Activated naive CD8-positive, alpha-beta T cell treated with anti-CD3 and anti-CD28 coated beads, Interleukin-2, amount 50 U/mL, for 24 hours (primary cell): ENCODE results near the gene SMAD7.

Source experiments
- ATAC-seq: fragments of 150-1000 bp; cut with Tn5 transposase; one replicate; pipeline ENCODE4 v1.10.0; 2021
- DNase-seq: peaks from one replicate; pipeline ENCODE4 v3.0.0; 2021
- H3K27ac Mint-ChIP-seq: one replicate; pipeline ENCODE4 v1.8.0; 2021; ENCODE audit warnings: mild to moderate bottlenecking, mixed read lengths
- H3K27me3 Mint-ChIP-seq: one replicate; pipeline ENCODE4 v1.8.0; 2021; ENCODE audit warnings: mixed read lengths
- H3K36me3 Mint-ChIP-seq: one replicate; pipeline ENCODE4 v1.8.0; 2021; ENCODE audit warnings: low read depth, mixed read lengths
- H3K4me1 Mint-ChIP-seq: one replicate; pipeline ENCODE4 v1.8.0; 2021; ENCODE audit warnings: mixed read lengths
- H3K4me3 Mint-ChIP-seq: one replicate; pipeline ENCODE4 v1.8.0; 2021; ENCODE audit warnings: mild to moderate bottlenecking, moderate library complexity, mixed read lengths
- H3K9me3 Mint-ChIP-seq: one replicate; pipeline ENCODE4 v1.8.0; 2021; ENCODE audit warnings: mixed read lengths

The SMAD7 gene

DNA sequence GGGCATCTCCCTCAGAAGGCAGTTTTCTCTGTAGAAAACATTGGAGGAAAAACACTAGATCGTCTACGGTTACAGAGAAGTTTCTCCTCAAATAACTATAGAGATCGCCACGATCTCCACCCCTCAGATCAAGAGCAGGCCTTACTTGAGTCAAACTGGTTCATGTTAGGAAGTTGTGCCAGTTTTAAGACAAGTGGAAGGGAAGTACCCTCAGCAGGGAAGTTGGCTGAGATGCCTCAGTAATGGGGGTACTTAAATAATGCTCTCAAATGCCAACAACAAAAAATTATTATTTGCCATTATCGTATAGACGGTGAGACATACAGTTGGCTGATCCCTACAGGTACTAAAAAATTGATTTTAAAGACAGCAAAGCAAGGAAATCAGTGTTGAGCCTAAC is 8.2 kb upstream of the SMAD7 start:
- no peaks in the 10 kb centered on the region for H3K9me3 Mint-ChIP-seq
- H3K27ac Mint-ChIP-seq, result no peak overlapping the region
- DNase-seq, result no peak
- H3K4me1 Mint-ChIP-seq, result peaks cover 22% of the 10 kb centered on the region
- peaks cover 4% of the 10 kb centered on the region for H3K27me3 Mint-ChIP-seq
- no peaks in the 10 kb centered on the region for H3K36me3 Mint-ChIP-seq
- ATAC-seq, result no peak
- H3K4me3 Mint-ChIP-seq, result no peak overlapping the region

DNA sequence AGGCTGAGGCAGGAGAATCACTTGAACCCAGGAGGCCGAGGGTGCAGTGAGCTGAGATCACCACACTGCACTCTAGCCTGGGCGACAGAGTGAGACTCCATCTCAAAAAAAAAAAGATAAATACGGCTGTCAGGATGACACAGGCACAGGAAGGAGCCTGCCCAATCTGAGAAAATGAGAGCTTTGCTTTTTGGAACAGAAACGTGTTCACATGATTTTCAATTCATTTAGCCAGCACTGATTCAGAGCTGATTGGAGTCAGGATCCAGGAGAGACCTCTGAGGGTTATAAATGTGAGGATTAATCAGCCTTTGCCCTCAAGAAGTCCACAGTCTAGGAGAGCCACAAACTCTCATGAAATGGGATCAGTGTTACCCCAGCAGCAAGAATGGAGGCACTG is 6.9 kb upstream of the SMAD7 start:
- H3K27ac Mint-ChIP-seq, result no peak overlapping the region
- ATAC-seq (no peak), DNase-seq (no peak)
- no peaks in the 10 kb centered on the region for H3K9me3 Mint-ChIP-seq
- peaks cover 19% of the 10 kb centered on the region for H3K4me1 Mint-ChIP-seq
- H3K36me3 Mint-ChIP-seq, result no peaks in the 10 kb centered on the region
- no peak overlapping the region for H3K4me3 Mint-ChIP-seq
- peaks cover 6% of the 10 kb centered on the region for H3K27me3 Mint-ChIP-seq

DNA sequence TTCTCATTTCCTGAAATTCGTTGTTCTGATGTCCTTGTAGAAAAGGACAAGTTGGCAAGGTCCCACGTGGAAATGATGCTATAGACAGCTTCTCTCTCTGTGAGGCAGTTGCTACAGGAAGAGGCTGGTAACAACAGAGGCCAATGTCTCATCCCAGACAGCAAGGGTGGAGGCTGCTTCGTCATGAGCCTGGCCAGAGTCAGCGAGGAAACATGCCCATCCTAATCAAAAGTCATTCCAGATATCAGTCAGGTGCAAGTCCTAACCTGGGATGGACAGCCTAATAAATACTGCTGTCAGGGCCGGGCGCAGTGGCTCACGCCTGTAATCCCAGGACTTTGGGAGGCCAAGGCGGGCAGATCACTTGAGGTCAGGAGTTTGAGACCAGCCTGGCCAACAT is 6.4 kb upstream of the SMAD7 start:
- no peaks in the 10 kb centered on the region for H3K36me3 Mint-ChIP-seq
- no peaks in the 10 kb centered on the region for H3K9me3 Mint-ChIP-seq
- DNase-seq (no peak), ATAC-seq (no peak)
- peaks cover 22% of the 10 kb centered on the region for H3K4me1 Mint-ChIP-seq
- H3K4me3 Mint-ChIP-seq, result no peak overlapping the region
- peaks cover 2% of the 10 kb centered on the region for H3K27me3 Mint-ChIP-seq
- H3K27ac Mint-ChIP-seq, result no peak overlapping the region

DNA sequence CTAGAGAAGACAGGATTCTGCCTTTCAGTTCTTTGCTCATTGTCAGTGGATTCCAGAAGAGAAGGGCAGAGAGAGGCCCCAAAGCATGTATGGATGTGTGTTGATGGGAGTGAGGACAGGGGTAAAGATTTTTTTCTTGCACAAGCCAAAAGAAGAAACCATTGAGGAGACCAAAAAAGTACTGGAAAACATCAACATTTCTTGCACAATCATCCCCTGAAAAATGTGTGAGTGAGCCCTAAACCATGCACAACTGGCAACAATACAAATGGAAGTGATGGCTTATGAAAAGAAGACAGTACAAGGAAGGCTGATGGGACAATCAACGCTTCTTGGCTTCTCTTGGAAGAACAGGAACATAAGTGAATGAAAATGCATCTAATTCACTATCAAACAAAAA is 5.6 kb upstream of the SMAD7 start:
- peaks cover 2% of the 10 kb centered on the region for H3K27me3 Mint-ChIP-seq
- H3K4me3 Mint-ChIP-seq, result no peak overlapping the region
- no peaks in the 10 kb centered on the region for H3K36me3 Mint-ChIP-seq
- DNase-seq (no peak), ATAC-seq (no peak)
- peaks cover 23% of the 10 kb centered on the region for H3K4me1 Mint-ChIP-seq
- no peak overlapping the region for H3K27ac Mint-ChIP-seq
- no peaks in the 10 kb centered on the region for H3K9me3 Mint-ChIP-seq

DNA sequence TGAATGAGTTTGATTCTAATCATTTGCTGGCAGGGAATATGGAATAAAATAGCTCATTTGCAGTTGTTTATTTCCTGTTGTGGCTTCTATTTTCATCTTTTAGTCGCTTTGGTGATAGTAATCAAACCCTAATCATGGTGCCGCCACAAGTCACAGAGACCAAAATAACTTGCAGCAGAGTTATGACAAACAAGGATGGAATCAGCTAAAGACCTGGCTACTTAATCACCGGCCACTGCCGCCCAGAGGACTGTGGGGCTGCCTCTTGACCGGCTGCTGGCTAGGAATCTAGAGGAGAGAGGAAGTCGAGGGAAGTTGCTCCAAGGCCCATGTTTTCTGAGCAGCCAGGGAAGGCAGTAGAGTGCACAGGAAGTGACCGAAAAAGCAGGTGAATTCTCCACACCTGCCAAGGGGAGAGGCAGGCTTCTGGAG is 5.1 kb upstream of the SMAD7 start:
- Mint-ChIP-seq H3K4me1 (peaks cover 25% of the 10 kb centered on the region), H3K9me3 (no peaks in the 10 kb centered on the region), H3K4me3 (no peak overlapping the region), H3K27me3 (peaks cover 2% of the 10 kb centered on the region), H3K36me3 (no peaks in the 10 kb centered on the region), H3K27ac (no peak overlapping the region)
- ATAC-seq (no peak), DNase-seq (no peak)

DNA sequence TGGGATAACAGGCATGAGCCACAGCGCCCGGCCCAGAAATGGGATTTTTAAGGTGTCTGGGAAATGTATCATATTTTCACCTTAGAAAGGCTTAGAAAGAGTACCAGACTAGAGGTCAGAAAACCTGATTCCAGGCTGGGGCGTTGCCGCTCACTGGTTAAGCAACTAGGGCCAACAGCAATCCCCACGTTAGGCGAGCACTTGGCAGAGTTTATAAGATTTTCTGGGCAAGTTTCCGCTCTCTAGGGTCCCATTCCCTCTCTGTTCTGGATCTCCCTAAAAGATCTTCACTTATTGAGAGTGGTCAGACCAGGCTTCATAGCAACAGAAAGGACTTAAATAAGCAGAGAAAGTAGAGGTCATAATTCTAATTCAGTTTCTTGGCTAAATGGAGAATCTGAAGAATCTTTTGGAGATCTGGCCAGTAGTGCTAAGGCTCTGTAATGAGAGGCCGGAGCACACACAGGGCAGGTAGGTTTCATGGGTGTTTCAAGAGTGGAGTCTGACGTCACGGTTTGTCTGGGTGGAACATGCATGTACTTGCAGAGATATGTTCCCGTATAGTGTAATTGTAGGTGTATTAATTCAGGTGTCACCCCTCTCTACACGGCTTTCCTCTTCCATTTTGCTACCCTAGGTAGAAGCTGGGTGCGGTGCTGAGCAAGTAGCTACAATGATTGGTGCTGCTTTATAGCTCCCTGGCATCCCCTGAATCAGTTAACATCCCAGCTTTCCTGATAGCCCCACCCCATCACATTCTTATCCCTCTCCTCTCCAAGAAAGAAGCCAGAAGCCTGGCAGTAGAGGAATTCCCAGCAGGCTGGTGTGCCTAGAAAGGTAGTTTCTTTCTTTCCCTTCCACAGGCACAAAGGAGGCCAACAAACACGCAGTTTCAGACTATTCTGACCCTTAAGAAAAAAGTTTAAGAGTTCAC is 4.4 kb upstream of the SMAD7 start:
- no peak for DNase-seq
- H3K4me3 Mint-ChIP-seq, result no peak overlapping the region
- peaks cover 2% of the 10 kb centered on the region for H3K27me3 Mint-ChIP-seq
- no peaks in the 10 kb centered on the region for H3K36me3 Mint-ChIP-seq
- H3K4me1 Mint-ChIP-seq, result peaks cover 25% of the 10 kb centered on the region
- ATAC-seq, result no peak
- H3K27ac Mint-ChIP-seq, result no peak overlapping the region
- no peaks in the 10 kb centered on the region for H3K9me3 Mint-ChIP-seq

DNA sequence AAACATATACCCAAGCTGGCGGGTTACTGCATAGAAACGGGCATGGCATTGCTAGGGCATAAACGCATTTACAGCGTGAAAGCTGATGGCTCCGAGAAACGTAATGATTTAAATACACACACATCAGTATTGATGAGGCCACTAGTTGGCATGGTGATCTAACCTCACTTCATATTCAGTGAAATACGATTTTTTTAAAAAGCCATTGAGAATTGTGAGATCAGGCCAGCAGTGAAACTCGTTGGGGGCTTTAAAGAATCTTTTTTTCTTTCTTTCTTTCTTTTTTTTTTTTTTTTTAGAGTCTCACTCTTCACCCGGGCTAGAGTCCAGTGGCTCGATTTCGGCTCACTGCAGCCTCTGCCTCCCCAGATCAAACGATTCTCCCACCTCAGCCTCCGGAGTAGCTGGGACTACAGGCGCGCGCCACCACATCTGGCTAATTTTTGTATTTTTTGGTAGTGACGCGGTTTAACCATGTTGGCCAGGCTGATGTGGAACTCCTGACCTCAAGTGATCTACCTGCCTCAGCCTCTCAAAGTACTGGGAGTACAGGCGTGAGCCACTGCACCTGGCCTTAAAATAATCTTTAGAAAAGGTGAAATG is 2.4 kb upstream of the SMAD7 start:
- no peak overlapping the region for H3K27ac Mint-ChIP-seq

DNA sequence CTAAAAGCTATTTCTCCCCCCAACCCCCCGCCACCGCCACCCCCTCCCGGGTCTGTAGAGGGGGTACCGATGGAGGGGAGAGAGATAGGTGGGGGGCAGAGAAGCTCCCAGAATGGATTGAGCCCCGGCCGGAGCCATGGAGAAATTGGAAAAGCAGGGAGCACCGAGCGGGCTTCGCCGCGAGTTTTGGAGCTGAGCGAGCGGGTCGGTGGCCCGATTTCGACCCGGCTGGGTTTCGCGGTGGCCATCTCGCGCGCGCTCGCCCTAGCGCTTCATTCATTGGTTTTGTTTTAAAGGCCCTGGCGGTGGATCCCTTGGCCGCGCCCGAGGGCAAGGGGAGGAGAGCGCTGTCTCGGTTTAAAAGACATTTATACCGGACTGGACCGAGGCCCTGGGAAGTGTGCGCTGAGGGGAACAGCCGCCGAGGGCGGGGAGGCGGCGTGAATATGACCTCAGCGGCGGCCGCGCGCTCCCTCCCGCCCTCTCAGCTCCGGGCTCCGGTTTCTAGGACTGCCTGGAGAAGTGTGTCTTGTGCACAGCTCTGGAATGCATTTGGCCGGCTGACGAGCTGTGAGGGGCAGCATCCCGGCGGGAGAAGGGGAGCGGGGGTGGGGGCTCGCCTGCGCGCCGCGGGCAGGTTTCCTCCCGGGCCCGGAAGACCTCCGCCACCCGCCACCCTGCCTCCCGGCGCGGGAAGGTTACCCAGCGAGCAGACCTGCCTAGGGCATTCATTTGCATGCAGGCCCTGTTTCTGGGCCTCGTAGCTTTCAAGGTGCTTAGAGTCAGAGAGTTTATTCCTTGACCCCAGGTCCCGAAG is 1.7 kb upstream of the SMAD7 start:
- no peaks in the 10 kb centered on the region for H3K9me3 Mint-ChIP-seq
- H3K4me1 Mint-ChIP-seq, result peaks cover 36% of the 10 kb centered on the region
- peak; percentile 57 for DNase-seq
- peak overlapping the region; percentile 78 for H3K27ac Mint-ChIP-seq
- H3K27me3 Mint-ChIP-seq, result peaks cover 5% of the 10 kb centered on the region
- peak; percentile 30 for ATAC-seq
- peaks cover 16% of the 10 kb centered on the region for H3K36me3 Mint-ChIP-seq
- H3K4me3 Mint-ChIP-seq, result peak overlapping the region; percentile 80

More for the DNA sequence above, 2.4 kb upstream of the SMAD7 start:
- Mint-ChIP-seq H3K27me3 (peaks cover 2% of the 10 kb centered on the region), H3K4me1 (peaks cover 28% of the 10 kb centered on the region), H3K36me3 (peaks cover 10% of the 10 kb centered on the region), H3K9me3 (no peaks in the 10 kb centered on the region), H3K4me3 (peak overlapping the region; percentile 80)
- DNase-seq, result no peak
- no peak for ATAC-seq

DNA sequence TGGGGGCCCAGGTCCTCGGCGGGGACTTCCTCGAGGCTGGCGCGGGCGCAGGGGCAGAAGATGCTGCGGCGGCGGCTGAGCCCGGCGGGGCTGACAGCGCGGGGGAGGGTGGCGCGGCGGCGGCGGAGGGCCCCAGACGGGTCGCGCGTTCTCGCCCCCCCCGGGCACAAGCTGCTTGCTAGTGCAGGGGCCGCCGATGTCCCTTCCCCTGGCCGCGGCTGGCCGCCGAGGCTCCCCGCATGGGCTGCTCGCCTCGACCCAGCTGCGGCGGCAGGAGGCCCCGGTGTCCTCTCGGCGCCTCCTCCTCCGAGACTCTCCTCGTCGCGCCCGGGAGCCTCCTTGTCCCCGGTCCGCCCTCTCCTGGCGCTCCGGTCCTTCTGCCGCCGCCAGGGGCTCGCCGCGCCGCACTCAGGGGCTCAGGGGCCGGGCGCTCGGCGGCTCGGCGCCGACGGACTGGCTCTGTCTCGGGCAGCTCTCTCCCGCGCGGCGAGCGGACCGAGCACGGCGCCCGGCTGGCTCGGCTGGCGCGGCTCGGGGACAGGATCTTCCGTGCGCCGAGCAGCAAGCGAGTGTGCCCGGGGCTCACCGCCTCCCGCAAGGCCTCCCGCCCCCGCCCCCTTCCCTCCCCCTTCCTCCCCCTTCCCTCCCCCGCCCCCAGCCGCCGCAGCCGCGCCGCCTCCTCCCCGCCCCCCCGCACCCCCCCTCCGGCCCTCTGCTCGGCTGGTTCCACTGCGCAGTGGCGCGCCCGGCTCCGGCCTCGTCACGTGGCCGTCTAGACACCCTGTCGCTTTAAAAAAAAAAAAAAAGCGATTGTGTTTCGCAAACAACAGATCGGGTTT is 902 bp upstream of the SMAD7 start:
- Mint-ChIP-seq H3K4me3 (peak overlapping the region; percentile 88), H3K36me3 (peaks cover 24% of the 10 kb centered on the region), H3K9me3 (no peaks in the 10 kb centered on the region), H3K27me3 (peaks cover 5% of the 10 kb centered on the region), H3K27ac (peak overlapping the region; percentile 79), H3K4me1 (peaks cover 44% of the 10 kb centered on the region)
- ATAC-seq (peak; percentile 51), DNase-seq (peak; percentile 77)

DNA sequence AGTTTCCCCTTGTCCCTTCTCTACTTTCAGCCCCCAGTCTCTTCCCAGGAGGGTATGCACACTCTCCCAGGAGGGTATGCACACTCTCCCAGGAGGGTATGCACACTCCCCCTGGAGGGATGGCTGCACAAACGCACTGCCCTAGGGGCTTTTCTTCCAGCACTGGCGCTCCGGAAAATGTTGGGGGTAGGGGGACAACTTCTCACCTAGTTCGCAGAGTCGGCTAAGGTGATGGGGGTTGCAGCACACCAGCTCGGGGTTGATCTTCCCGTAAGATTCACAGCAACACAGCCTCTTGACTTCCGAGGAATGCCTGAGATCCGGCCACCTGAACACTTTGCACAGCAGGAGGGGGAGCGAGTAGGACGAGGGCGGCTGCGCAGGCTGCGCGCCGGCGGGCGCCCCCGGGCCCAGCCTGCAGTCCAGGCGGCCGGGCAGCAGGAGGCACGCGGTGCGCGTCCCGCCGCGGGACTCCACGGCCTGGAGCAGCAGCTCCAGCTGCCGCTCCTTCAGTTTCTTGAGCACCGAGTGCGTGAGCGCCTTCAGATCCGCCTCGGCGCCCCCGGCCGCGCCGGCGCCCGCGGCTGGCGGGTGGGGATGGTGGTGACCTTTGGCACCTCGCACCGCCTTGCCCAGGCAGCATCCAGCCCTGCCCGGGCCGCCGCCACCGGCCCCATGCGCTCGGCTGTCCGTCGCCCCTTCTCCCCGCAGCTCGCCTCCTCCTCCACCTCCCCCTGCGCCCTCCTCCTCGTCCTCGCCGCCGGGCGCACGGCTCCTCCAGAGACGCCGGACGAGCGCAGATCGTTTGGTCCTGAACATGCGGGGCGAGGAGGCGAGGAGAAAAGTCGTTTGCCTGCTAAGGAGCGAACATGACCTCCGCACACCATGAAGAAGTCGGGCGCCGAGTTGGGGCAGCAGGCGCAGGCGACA is 894 bp downstream of the SMAD7 start:
- peak; percentile 17 for ATAC-seq
- Mint-ChIP-seq H3K4me1 (peaks cover 50% of the 10 kb centered on the region), H3K4me3 (peak overlapping the region; percentile 97), H3K36me3 (peaks cover 41% of the 10 kb centered on the region), H3K27ac (peak overlapping the region; percentile 81), H3K27me3 (peaks cover 5% of the 10 kb centered on the region), H3K9me3 (no peaks in the 10 kb centered on the region)
- peak; percentile 44 for DNase-seq

DNA sequence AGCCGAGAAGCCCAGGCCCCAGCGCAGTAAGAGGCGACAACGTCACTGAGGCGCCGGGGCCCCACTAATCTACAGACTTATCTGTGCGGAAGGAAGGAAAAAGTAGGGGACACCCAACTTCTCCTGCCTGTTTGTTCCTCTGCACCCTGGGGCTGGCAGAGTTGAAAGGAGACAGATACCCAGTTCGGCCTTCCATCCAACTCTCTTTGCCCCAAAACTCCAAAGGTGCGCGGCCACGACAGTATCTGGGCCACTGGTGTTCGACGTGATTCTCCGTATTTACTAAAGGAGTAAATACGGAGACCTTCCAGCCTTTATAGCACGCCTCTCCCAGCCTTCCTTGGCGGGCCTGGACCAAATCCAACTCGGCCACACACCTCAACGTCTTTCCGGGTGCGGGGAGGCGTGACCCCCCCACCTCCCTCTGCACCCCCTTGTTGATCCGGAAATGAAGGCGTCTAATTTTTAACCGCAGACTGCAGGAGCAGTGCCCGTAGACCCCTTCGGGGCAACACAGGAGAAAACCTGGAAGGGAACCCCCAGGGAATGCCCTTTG is 1.6 kb downstream of the SMAD7 start:
- H3K27ac Mint-ChIP-seq, result peak overlapping the region; percentile 73
- H3K27me3 Mint-ChIP-seq, result peaks cover 5% of the 10 kb centered on the region
- H3K4me3 Mint-ChIP-seq, result peak overlapping the region; percentile 97
- H3K9me3 Mint-ChIP-seq, result no peaks in the 10 kb centered on the region
- peak; percentile 7 for ATAC-seq
- H3K36me3 Mint-ChIP-seq, result peaks cover 49% of the 10 kb centered on the region
- DNase-seq, result peak; percentile 44
- peaks cover 55% of the 10 kb centered on the region for H3K4me1 Mint-ChIP-seq

DNA sequence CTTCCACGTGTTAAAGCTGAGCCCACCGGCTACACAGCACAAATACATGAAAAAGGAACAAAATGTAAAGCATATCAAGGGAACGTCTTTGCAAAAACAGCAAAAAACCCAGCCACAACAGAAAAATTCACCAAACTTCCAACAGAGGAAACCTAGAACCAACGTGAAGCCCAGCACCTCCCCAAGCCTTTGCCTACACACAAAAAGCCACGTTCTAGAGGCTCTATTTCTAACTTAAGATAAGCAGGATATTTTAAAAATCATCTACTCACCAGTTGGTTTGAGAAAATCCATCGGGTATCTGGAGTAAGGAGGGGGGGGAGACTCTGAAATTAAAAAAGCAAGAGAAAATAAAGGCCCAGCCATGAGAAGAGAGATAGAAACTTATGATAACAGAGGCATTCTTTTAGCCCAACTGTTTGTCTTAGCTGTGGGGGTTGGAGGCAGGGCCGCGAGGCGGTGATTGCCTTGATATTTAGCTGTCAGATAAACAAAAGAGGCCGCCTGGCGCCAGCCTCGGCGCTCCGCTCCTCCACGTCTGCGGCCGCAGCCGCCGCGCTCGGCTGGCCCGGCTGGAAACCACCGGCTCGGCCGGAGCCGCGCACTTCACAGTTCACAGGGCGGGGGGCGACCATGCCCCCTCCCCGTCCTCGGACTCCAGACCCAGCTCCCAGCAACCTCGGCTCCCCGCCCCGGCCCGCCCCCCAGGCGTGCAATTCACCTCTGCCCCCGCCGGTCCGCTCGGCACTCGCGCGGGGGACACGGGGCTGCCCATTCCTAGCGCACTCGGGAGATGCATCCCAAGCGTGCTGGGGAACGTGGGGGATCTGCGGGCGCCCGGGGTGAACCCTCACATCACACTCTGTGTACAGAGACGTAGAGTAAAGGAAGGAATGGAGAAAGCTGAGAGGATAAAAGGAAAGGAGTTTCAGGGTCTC is 2.4 kb downstream of the SMAD7 start:
- peak overlapping the region; percentile 73 for H3K27ac Mint-ChIP-seq
- H3K4me3 Mint-ChIP-seq, result peak overlapping the region; percentile 97
- ATAC-seq (no peak), DNase-seq (peak; percentile 53)
- H3K36me3 Mint-ChIP-seq, result peaks cover 55% of the 10 kb centered on the region
- peaks cover 60% of the 10 kb centered on the region for H3K4me1 Mint-ChIP-seq
- H3K27me3 Mint-ChIP-seq, result peaks cover 5% of the 10 kb centered on the region
- H3K9me3 Mint-ChIP-seq, result no peaks in the 10 kb centered on the region
